IMR-90 (cell line): Measurements from ENCODE around the gene NOS1.
"Not testable (repeated sequence)": the region's sequence is repeated elsewhere in the genome, so short reads cannot be mapped to it uniquely, and the experiment has no call there.

Experiments used
- CHD1 ChIP-seq: IDR thresholded peaks from 2 replicates; pipeline ENCODE4 v1.6.1; 2012; ENCODE audit warnings: low read depth, low read length, improper control_type of control experiment
- RCOR1 ChIP-seq: IDR thresholded peaks from 2 replicates; pipeline ENCODE4 v1.6.1; 2012; ENCODE audit warnings: mild to moderate bottlenecking, low read length, improper control_type of control experiment; ENCODE audit not compliant: insufficient replicate concordance
- SMC3 ChIP-seq: fragments of 150-350 bp; IDR thresholded peaks from 2 replicates; pipeline ENCODE4 v1.6.1; 2016; ENCODE audit warnings: low read depth, mild to moderate bottlenecking, antibody characterized with exemption, low read length, moderate library complexity
- TF ChIP-seq, protein P1 (sequence below): conservative IDR thresholded peaks from 2 replicates; pipeline ENCODE4 v1.5.1; 2012; ENCODE audit warnings: mild to moderate bottlenecking, low read depth, low read length, improper control_type of control experiment
- TF ChIP-seq, protein P2 (sequence below): fragments of 150-350 bp; IDR thresholded peaks from 2 replicates; pipeline ENCODE4 v1.6.1; 2017; ENCODE audit warnings: mild to moderate bottlenecking, antibody characterized with exemption, low read length, low read depth

DNA sequence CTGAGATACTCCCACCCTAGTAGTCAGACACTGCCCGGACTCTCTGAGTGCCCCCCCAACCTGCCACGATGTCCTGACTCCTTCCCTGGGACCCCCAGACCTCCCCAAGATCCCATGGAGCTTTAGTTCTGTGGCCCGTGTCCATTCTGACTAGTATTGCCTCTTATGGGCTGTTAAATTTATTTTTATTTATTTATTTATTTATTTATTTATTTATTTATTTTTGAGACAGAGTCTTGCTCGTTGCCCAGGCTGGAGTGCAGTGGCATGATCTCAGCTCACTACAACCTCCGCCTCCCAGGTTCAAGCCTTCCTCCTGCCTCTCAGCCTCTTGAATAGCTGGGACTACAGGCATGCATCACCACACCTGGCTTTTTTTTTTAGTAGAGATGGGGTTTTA lies 140.5 kb downstream of the NOS1 start:
- TF ChIP-seq, protein P1, sequence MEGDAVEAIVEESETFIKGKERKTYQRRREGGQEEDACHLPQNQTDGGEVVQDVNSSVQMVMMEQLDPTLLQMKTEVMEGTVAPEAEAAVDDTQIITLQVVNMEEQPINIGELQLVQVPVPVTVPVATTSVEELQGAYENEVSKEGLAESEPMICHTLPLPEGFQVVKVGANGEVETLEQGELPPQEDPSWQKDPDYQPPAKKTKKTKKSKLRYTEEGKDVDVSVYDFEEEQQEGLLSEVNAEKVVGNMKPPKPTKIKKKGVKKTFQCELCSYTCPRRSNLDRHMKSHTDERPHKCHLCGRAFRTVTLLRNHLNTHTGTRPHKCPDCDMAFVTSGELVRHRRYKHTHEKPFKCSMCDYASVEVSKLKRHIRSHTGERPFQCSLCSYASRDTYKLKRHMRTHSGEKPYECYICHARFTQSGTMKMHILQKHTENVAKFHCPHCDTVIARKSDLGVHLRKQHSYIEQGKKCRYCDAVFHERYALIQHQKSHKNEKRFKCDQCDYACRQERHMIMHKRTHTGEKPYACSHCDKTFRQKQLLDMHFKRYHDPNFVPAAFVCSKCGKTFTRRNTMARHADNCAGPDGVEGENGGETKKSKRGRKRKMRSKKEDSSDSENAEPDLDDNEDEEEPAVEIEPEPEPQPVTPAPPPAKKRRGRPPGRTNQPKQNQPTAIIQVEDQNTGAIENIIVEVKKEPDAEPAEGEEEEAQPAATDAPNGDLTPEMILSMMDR: not testable (repeated sequence)
- TF ChIP-seq CHD1, RCOR1, SMC3: not testable (repeated sequence)
- TF ChIP-seq, protein P2, sequence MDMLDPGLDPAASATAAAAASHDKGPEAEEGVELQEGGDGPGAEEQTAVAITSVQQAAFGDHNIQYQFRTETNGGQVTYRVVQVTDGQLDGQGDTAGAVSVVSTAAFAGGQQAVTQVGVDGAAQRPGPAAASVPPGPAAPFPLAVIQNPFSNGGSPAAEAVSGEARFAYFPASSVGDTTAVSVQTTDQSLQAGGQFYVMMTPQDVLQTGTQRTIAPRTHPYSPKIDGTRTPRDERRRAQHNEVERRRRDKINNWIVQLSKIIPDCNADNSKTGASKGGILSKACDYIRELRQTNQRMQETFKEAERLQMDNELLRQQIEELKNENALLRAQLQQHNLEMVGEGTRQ: not testable (repeated sequence)
